IPS DF 6.9 (cell line): ENCODE measurements around the gene SLC6A17.

Experiments used
- DNase-seq: peaks from one replicate; pipeline ENCODE4 v3.0.0-alpha.2; 2013; ENCODE audit warnings: low read depth, low spot score
- H3K27ac ChIP-seq: one replicate; pipeline ENCODE4 v1.5.1; 2013; ENCODE audit warnings: low read length, control low read depth
- H3K27me3 ChIP-seq: 2 replicates; pipeline ENCODE4 v1.6.1; 2013; ENCODE audit warnings: mild to moderate bottlenecking, low read length; ENCODE audit not compliant: control insufficient read depth, insufficient read depth
- H3K36me3 ChIP-seq: 2 replicates; pipeline ENCODE4 v1.6.1; 2013; ENCODE audit warnings: low read length; ENCODE audit not compliant: control insufficient read depth, insufficient read depth
- H3K4me1 ChIP-seq: 2 replicates; pipeline ENCODE4 v1.6.1; 2013; ENCODE audit warnings: low read length; ENCODE audit not compliant: control insufficient read depth, insufficient read depth
- H3K4me3 ChIP-seq: 2 replicates; pipeline ENCODE4 v1.5.1; 2013; ENCODE audit warnings: mild to moderate bottlenecking, low read length
- H3K9me3 ChIP-seq: 2 replicates; pipeline ENCODE4 v1.6.1; 2013; ENCODE audit warnings: low read length, inconsistent platforms; ENCODE audit not compliant: control insufficient read depth, insufficient read depth
- WGBS: extraction: QIAGEN DNeasy Blood & Tissue Kit; methylation state at CpG from one replicate; pipeline ENCODE4 v1.1.7; 2013; ENCODE audit warnings: mixed read lengths, missing lambda C conversion rate; ENCODE audit not compliant: insufficient read length, insufficient coverage; 5-methylcytosine and 5-hydroxymethylcytosine counted together

SLC6A17 gene

DNA sequence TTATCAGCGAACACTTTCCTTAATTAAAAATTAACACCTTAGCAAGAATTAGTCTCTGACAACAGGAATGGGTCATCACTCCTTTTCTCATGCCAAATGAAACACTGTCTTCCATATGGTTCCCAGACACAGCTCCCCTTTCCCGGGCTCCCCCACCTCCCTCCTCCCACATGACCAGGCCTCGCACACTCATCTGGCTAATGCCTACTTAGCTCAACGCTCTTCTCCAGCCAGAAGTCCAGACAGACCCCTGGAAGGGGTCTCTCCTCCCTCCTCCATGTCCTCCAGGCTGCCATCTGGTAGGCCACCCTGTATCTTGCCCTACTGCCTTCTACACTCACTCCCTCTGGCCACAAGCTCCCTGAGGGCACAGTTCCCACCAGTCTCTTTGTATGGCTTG, 99.7 kb downstream of the SLC6A17 start:
- Histone ChIP-seq H3K4me3 (no peak overlapping the region), H3K27ac (no peak overlapping the region), H3K36me3 (no peaks in the 10 kb centered on the region), H3K27me3 (no peaks in the 10 kb centered on the region), H3K9me3 (no peaks in the 10 kb centered on the region), H3K4me1 (no peaks in the 10 kb centered on the region)
- no CpG with 5 or more reads among the region's 4 CpGs for WGBS
- no peak for DNase-seq

- no peaks in the 10 kb centered on the region for H3K36me3 ChIP-seq
- H3K27me3 ChIP-seq = no peaks in the 10 kb centered on the region
- H3K4me1 ChIP-seq = no peaks in the 10 kb centered on the region
- no peak for DNase-seq
- no peaks in the 10 kb centered on the region for H3K9me3 ChIP-seq
- H3K27ac ChIP-seq = no peak overlapping the region
- no peak overlapping the region for H3K4me3 ChIP-seq
- WGBS = no CpG with 5 or more reads among the region's 2 CpGs
Observed at GRCh38 chr1:110250749-110251148, 100.5 kb downstream of the SLC6A17 start.
